Effector memory CD8-positive, alpha-beta T cell (primary cell): ENCODE measurements around the gene ZFP42.
"Not testable (repeated sequence)": the region's sequence is repeated elsewhere in the genome, so short reads cannot be mapped to it uniquely, and the experiment has no call there.

Source experiments
- ATAC-seq: fragments of 150-1000 bp; cut with Tn5 transposase; replicated peaks from 2 replicates; pipeline ENCODE4 v1.10.0; 2021; ENCODE audit warnings: mild to moderate bottlenecking, moderate library complexity
- DNase-seq, 3 experiments: peaks; one replicate each; pipeline ENCODE4 v3.0.0; 2021
- H3K27ac Mint-ChIP-seq, 2 donors: one replicate each; pipeline ENCODE4 v1.8.0; 2022; ENCODE audit warnings: mild to moderate bottlenecking in 2 of 2, mixed read lengths in 2 of 2, moderate library complexity in 2 of 2
- H3K27me3 Mint-ChIP-seq, 2 donors: one replicate each; pipeline ENCODE4 v1.8.0; 2022; ENCODE audit warnings: mixed read lengths in 2 of 2
- H3K36me3 Mint-ChIP-seq: one replicate; pipeline ENCODE4 v1.8.0; 2022; ENCODE audit warnings: mild to moderate bottlenecking, moderate library complexity, mixed read lengths; ENCODE audit not compliant: insufficient read depth
- H3K4me1 Mint-ChIP-seq, 2 donors: one replicate each; pipeline ENCODE4 v1.8.0; 2022; ENCODE audit warnings: low read depth in 2 of 2, mixed read lengths in 2 of 2
- H3K4me3 Mint-ChIP-seq, 2 donors: one replicate each; pipeline ENCODE4 v1.8.0; 2022; ENCODE audit warnings: mild to moderate bottlenecking in 2 of 2, mixed read lengths in 2 of 2, moderate library complexity in 2 of 2
- H3K9me3 Mint-ChIP-seq, 2 donors: one replicate each; pipeline ENCODE4 v1.8.0; 2022; ENCODE audit warnings: mixed read lengths in 2 of 2

The ZFP42 gene

DNA sequence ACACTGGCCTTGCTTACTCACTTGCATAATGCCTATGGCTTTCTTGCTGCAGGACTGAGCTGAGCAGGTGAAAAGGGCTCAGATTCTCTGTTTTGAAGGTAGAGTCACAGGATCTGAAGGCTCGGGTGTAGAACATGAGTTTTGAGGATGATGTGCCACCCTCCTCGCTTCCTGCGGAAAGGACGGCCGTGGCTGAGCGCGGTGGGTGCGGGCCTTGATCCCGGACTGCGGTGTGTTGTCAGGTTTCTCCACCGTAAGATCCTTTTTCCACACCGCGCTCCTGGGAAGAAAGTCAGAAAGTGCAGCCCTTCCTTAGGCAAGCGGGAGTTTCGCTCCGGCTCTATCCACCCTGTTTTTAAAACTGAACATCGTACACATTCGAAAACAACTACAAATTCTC is 36.2 kb downstream of the ZFP42 start:
- no peak overlapping the region for H3K27ac Mint-ChIP-seq
- no peak overlapping the region for H3K4me3 Mint-ChIP-seq
- no peaks in the 10 kb centered on the region for H3K4me1 Mint-ChIP-seq
- H3K9me3 Mint-ChIP-seq, result peaks cover 10 to 16% of the 10 kb centered on the region in 2 donors
- H3K27me3 Mint-ChIP-seq, result no peaks in the 10 kb centered on the region
- DNase-seq (no peak), ATAC-seq (no peak)
- no peaks in the 10 kb centered on the region for H3K36me3 Mint-ChIP-seq

DNA sequence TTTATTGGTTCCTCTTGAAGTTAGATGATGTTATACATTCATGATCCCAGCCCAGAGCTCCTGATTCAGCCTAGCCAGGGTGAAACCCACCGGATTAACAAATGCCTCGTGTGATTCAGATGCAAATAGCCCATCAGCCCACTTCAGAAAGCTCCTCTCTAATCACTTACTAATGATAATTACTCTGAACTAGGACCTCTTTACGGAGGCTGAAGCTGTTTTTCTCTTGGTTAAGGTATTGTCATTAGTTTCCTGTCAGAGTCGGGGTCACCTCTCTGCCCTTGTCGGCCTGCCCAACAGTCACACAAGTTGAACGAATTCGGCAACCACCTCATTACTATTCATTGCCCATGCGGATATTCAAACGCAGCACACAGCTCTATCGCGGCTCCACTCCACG is 36.6 kb downstream of the ZFP42 start:
- H3K4me1 Mint-ChIP-seq, result no peaks in the 10 kb centered on the region
- no peak overlapping the region for H3K27ac Mint-ChIP-seq
- H3K9me3 Mint-ChIP-seq, result peaks cover 10 to 16% of the 10 kb centered on the region in 2 donors
- DNase-seq (no peak), ATAC-seq (no peak)
- H3K27me3 Mint-ChIP-seq, result no peaks in the 10 kb centered on the region
- no peaks in the 10 kb centered on the region for H3K36me3 Mint-ChIP-seq
- H3K4me3 Mint-ChIP-seq, result no peak overlapping the region

DNA sequence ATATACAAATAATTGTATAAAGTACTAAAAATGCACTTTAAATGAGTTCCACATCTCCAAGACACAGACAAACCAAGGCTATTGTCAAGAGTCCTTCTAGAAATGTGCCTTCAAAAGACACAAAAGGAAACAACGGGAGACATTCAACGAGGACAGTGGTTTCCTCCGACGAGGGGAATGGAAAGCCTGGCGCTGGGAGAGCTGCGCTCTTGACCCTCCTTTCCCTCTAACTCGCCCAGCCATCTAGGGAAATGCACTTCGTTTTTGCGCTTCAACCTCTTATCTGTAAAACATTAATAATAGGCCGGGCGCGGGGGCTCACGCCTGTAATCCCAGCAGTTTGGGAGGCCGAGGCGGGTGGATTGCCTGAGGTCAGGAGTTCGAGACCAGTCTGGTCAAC is 37.0 kb downstream of the ZFP42 start:
- H3K4me3 Mint-ChIP-seq, result no peak overlapping the region
- peaks cover 6 to 16% of the 10 kb centered on the region in 2 donors for H3K9me3 Mint-ChIP-seq
- no peak overlapping the region for H3K27ac Mint-ChIP-seq
- no peaks in the 10 kb centered on the region for H3K27me3 Mint-ChIP-seq
- H3K4me1 Mint-ChIP-seq, result no peaks in the 10 kb centered on the region
- no peaks in the 10 kb centered on the region for H3K36me3 Mint-ChIP-seq
- ATAC-seq, result no peak
- no peak for DNase-seq

DNA sequence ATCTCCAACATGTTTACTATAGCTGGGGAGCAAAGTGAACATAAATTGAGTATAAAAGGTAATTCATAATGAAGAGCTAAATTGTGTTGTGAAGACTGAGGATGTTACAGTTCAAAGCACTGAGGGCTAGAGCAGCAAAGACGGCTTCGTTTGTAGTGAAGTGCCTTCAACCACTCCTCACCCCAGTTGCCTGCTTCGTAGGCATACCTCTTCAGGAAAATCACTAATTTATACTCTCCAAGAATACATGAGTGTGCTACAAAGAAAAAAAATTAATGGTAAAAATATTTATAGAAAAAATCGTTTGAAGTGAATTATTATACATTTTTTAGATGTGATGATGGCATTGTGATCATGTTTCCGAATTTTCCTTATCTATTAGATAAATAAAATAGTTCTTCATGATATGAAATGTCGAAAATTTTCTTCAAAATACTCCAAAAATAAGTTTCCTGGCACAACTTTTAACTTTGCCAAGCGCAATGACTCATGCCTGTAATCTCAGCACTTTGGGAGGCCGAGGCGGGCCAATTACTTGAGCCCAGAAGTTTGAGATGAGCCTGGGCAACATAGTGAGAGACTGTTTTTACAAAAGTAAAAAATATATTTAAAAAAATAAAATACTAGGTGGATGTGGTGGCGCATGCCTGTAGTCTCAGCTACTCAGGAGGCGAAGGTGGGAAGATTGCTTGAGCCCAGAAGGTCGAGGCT is 41.6 kb downstream of the ZFP42 start:
- Mint-ChIP-seq H3K4me3 (no peak overlapping the region), H3K27me3 (no peaks in the 10 kb centered on the region), H3K4me1 (no peaks in the 10 kb centered on the region), H3K27ac (no peak overlapping the region), H3K9me3 (peaks cover 3 to 8% of the 10 kb centered on the region in 2 donors), H3K36me3 (no peaks in the 10 kb centered on the region)
- DNase-seq (no peak), ATAC-seq (no peak)

DNA sequence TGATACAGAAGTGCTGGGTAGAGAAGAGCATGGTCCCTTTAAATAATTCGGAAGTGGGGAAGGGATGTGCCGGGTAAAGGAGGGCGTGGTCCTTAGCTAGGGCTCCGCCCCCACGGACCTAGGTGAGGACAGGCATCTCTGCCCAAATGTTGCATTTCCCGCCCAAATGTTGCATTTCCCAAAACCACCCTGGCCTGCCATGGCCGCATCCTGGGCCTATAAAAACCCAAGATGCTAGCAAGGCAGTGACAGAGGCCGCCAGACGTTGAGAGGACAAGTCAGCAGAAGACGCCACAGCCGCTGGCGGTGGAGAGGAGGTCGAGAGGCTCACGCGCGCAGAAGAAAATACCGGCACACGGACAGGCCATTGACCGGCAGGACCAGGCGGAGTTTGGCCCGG is 46.1 kb downstream of the ZFP42 start:
- no peaks in the 10 kb centered on the region for H3K4me1 Mint-ChIP-seq
- no peak overlapping the region for H3K27ac Mint-ChIP-seq
- H3K36me3 Mint-ChIP-seq, result no peaks in the 10 kb centered on the region
- no peak for ATAC-seq
- no peak for DNase-seq
- H3K4me3 Mint-ChIP-seq, result no peak overlapping the region
- H3K9me3 Mint-ChIP-seq, result peaks cover 4 to 8% of the 10 kb centered on the region in 2 donors
- H3K27me3 Mint-ChIP-seq, result no peaks in the 10 kb centered on the region

DNA sequence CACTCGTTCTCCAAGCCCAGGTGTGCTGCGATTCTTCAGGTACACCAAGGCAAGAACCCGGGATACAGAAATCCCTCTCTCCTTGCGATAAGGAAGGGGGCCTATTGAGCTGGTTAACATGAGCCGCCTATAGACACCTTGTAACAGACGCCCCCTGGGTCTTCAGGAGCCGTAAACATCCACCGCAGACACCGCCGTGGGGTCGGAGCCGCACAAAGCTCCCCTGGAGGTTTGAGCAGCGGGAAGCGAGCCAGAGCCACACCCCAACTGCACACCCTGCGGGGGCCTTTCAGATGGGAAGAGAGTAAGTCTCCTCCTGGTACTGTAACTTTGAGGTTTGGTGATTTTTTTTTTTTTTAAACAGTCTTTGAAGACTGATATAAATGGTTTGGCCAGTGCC is 46.6 kb downstream of the ZFP42 start:
- no peak for DNase-seq
- H3K9me3 Mint-ChIP-seq, result peaks cover 5 to 8% of the 10 kb centered on the region in 2 donors
- H3K27me3 Mint-ChIP-seq, result no peaks in the 10 kb centered on the region
- no peak overlapping the region for H3K27ac Mint-ChIP-seq
- H3K36me3 Mint-ChIP-seq, result no peaks in the 10 kb centered on the region
- no peak for ATAC-seq
- H3K4me1 Mint-ChIP-seq, result no peaks in the 10 kb centered on the region
- no peak overlapping the region for H3K4me3 Mint-ChIP-seq

DNA sequence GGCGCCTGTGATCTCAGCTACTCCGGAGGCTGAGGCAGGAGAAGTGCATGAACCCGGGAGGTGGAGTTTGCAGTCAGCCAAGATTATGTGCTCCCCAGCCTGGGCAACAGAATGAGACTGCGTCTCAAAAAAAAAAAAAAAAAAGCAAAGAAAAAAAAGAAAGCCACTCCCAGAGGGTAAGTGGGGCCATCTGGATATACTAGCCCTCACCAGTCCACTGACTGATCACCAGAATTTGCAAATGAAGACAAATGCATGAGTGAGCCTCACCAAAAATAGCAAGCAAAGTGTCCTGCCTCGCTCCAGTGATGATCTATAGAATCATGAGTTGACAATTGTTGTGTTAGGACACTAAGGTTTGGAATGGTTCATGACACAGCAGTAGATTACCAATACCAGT is 47.6 kb downstream of the ZFP42 start:
- Mint-ChIP-seq H3K36me3 (peaks cover 4% of the 10 kb centered on the region), H3K27me3 (no peaks in the 10 kb centered on the region), H3K4me1 (no peaks in the 10 kb centered on the region), H3K9me3 (peaks cover 5 to 8% of the 10 kb centered on the region in 2 donors), H3K27ac (no peak overlapping the region), H3K4me3 (no peak overlapping the region)
- ATAC-seq, result no peak
- DNase-seq, result no peak

DNA sequence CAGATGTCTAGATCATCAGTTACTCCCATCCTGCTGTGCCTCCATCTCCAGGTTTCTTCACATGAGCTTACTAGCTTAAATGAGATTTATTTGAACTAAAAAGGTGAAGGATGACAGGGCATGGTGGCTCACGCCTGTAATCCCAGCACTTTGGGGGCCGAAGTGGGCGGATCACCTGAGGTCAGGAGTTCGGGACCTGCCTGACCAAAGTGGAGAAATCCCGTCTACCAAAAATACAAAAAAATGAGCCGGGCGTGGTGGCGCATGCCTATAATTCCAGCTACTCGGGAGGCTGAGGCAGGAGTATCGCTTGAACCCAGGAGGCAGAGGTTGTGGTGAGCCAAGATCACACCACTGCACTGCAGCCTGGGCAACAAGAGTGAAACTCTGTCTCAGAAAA is 49.9 kb downstream of the ZFP42 start:
- not testable (repeated sequence) for ATAC-seq, DNase-seq, H3K36me3 Mint-ChIP-seq, H3K27ac Mint-ChIP-seq, H3K27me3 Mint-ChIP-seq, H3K9me3 Mint-ChIP-seq, H3K4me3 Mint-ChIP-seq, H3K4me1 Mint-ChIP-seq

DNA sequence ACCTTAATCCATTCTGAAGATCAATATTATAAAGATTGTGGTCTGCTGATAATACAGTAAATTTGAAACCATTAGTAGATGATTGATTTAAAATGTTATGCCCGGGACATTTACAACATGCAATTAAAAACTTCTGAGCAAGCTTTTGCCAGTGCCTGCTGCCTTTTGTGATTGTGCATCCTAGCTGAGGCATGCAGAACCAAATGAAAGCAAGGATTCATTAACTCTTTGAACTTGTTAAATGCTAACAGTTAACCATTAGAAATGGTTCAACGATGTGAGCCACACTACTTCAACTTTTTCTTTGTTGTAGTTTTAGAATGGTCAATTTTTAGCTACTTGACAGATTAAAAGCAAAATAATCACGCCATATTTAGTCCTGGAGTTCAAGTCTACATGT is 51.1 kb downstream of the ZFP42 start:
- H3K27ac Mint-ChIP-seq, result no peak overlapping the region
- no peak for DNase-seq
- peaks cover 0 to 2% of the 10 kb centered on the region in 2 donors for H3K9me3 Mint-ChIP-seq
- no peaks in the 10 kb centered on the region for H3K27me3 Mint-ChIP-seq
- no peak overlapping the region for H3K4me3 Mint-ChIP-seq
- H3K36me3 Mint-ChIP-seq, result peaks cover 4% of the 10 kb centered on the region
- ATAC-seq, result no peak
- H3K4me1 Mint-ChIP-seq, result no peaks in the 10 kb centered on the region

DNA sequence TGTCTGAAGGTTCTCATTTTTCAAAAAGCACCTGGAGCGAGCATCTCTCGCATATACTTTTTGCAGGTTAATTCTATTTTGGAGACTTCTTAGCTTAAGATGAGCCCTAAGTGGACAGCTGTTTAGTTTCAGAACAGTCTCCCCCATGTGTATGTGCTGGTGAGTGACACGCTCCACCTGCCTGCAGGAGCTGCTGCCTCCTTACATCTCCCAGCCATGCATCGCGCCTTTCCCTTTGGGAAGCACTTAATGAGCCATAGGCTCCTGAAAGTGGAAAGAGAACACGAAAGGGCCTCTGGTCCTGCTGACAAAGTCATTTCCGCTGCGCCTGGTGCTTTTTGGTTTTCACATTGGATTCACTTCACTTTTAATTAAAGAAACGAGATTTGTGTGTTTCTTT is 57.7 kb downstream of the ZFP42 start:
- no peak overlapping the region for H3K27ac Mint-ChIP-seq
- no peak for ATAC-seq
- no peaks in the 10 kb centered on the region for H3K36me3 Mint-ChIP-seq
- H3K9me3 Mint-ChIP-seq, result peaks cover 3 to 9% of the 10 kb centered on the region in 2 donors
- DNase-seq, result no peak
- H3K4me3 Mint-ChIP-seq, result no peak overlapping the region
- no peaks in the 10 kb centered on the region for H3K27me3 Mint-ChIP-seq
- no peaks in the 10 kb centered on the region for H3K4me1 Mint-ChIP-seq
